GM12801 (cell line): ENCODE measurements around the gene TC2N.

Experiments
- TF ChIP-seq, protein P1 (sequence below): IDR thresholded peaks from one replicate; pipeline ENCODE4 v1.5.1; 2011; ENCODE audit warnings: control low read depth; ENCODE audit not compliant: insufficient read length; ENCODE audit errors: extremely low read depth

Gene TC2N

GRCh38 chr14:91793704-91794103, 73.6 kb downstream of the TC2N start:
- TF ChIP-seq, protein P1, sequence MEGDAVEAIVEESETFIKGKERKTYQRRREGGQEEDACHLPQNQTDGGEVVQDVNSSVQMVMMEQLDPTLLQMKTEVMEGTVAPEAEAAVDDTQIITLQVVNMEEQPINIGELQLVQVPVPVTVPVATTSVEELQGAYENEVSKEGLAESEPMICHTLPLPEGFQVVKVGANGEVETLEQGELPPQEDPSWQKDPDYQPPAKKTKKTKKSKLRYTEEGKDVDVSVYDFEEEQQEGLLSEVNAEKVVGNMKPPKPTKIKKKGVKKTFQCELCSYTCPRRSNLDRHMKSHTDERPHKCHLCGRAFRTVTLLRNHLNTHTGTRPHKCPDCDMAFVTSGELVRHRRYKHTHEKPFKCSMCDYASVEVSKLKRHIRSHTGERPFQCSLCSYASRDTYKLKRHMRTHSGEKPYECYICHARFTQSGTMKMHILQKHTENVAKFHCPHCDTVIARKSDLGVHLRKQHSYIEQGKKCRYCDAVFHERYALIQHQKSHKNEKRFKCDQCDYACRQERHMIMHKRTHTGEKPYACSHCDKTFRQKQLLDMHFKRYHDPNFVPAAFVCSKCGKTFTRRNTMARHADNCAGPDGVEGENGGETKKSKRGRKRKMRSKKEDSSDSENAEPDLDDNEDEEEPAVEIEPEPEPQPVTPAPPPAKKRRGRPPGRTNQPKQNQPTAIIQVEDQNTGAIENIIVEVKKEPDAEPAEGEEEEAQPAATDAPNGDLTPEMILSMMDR, result no peak

DNA sequence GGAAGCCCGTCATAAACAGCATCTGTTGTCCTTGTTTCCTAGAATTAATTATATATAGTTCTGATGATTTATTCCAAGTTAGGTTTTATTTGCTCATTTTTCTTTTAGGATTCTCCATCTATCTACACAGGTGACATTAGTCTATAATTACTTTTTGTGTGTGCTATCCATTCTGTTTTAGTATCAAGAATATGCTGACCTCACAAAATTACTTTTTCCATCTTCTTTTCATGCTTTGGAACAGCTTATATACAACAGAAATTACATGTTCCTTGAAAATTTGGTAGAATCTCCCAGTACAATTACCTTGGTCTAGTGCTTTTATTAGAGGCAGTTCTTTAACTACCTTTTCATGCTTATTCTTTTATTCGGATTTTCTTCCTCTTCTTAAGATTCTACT, 81.1 kb downstream of the TC2N start:
- TF ChIP-seq, protein P1, result no peak

DNA sequence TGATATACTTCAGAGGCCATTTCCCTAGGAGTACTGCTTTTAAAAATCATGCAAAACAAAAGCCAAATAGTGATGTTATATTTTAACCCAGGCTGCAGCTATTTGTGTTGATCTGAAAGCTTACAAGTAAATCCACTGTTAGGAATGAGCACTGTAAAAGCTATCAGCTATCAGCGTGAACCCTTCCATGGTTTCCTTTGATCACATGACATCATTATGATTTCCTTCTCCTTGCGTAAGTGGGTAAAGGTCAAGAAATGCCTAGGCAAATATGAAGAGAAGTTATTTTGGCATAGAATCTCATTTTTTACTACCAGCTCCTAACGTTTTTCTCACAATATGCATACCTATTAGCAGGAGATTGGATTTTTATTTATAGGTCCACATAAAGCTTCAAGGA, 86.9 kb downstream of the TC2N start:
- TF ChIP-seq, protein P1, result no peak

GRCh38 chr14:91778217-91778616, 89.1 kb downstream of the TC2N start:
- TF ChIP-seq, protein P1, result no peak

GRCh38 chr14:91774140-91775096, 92.9 kb downstream of the TC2N start:
- TF ChIP-seq, protein P1, result no peak

DNA sequence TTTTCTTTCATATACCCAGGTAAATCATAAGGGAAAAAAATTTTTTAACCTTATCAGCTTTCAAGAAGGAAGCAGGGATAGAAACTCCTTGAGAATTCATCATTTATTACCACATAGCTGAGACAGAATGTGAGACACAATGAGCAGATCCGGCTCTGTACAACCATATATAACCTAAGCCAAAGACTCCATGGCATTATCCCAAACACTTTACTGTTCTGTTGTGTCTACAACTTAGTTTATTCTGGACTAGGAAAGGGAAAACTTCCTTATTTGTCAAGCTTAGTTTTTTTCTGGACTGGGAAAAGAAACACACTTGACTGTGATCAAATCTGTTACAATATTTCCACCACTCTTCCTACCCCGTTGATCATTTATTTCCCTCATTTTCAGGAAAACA, 97.2 kb downstream of the TC2N start:
- TF ChIP-seq, protein P1, result no peak

DNA sequence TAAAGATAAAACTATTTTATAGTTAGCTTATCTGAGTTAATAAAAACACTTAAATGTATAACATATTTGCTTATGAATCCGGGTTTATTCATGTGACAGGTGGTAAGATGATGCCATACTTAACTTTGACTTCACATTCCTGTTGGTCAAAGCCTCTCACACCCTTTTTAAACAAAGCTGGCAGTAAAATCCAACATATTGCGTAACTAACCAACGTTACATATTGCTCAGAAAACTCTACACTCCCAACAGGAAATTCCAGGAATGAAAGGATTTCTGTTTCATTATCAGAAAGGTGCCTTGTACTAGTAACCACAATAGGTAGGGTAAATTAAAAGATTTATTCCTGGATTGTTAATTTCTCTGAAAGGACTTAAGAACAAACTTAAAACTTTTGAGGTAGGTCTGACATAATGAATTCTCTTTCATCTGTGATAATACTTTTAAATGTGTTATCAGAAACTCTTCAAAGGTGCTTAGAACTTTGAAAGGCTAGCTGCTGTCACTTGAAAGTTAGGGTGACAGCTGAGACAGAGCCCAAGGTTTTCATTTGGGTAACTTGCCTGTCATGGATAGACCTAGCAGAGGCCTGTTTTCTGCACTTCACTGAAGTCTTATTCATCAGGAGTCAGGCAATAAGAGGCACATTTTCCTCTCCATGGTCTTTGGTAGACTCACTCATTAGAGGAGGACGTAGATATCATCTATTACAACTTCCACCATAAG, 111.6 kb downstream of the TC2N start:
- TF ChIP-seq, protein P1, result no peak
